ENCODE measurements around the gene HNRNPH1.

The HNRNPH1 gene

DNA sequence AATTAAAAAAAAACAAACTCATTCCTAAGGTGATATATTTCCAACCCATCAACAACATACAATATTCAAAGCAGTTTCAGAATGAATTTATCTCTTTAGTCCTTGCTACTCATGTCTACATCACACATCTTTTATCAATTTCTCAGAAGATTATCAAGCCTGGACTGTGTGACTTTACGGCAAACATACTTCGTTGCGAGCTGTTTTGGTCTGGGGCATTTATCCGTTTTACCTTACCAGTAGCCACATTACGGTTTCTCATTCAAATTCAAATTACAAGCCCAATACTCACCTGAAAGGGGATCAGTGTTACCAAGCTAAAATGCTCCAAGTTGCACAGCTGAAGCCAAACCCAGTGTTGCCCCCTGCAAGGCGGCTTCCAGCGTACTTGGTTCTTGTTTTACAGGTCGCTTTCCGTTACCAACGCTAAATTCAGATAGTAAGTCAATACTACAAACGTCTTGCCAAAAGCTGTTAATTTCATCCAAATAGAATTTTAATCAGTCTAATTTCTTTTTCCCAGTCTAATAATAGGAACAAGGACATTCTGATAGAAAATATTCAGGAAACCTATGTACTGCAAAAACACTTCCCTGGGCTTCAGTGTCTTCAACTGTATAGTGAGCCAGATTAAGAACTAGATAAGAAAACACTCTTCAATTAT lies 1.8 kb downstream of the HNRNPH1 start:
- DNase-seq: no peak

DNA sequence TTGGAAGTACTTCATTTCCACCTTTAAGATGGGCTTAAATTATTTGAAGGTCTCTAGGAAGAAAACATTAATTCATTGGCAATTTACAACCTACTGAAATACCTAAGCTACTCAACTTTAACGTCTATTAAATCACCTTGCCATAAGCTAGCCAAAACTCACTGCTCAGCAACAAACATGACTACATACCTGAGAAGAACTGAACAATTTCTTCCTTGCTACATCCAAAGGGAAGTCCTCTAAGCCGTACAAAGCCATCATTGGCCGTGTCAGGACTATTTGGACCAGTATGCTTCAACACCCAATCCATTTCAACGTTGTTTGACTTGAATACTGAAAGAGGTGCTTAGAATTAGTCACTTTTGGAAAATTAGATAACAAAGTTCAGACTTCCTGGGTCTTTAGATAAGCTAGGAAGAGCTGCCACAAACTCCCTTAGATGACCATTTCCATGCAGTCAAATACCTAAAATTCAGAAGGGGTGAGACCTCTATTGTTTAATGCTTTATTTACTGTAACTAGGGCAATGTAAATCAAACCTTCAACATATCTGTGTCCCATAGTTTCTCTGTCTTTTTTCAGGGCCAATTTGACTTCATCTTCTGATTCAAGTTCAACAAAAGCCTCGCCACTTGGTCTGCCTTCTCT lies 2.6 kb downstream of the HNRNPH1 start:
- no peak for DNase-seq

DNA sequence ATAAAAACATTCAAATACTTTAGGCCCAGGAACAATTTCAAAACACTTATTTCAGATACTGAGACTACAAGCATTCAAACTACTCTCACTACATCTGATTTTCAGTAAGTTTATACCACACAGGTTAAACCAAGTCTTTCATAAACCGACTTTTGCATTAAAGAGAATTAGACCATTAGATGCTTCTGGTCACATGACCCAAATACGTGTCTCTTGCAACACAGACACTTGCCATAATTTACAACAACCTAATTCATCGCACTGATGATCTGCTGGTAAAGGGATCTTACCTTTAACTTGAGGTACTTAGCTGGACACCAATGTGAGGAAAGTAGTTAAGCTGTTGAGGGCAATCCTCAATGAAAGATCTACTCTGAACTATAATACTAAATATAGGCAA lies 3.2 kb downstream of the HNRNPH1 start:
- DNase-seq: no peak

DNA sequence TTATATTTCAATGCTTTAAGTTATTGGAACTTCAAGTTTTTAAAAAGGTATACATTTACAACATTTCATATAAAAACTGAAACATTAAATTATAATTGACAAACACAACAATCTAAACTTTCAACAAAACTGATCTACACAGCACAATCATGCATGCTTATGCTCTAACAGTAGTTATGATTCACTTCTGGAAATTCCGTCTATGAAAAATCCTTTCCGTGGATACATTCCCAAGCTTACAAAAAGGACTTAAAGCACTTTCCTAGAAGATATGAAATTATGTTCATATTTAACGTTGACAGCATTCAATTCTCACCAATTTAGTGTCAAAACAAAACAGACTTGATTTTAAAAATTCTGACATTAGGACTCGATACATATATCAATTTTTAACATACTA lies 3.7 kb downstream of the HNRNPH1 start:
- no peak for DNase-seq

DNA sequence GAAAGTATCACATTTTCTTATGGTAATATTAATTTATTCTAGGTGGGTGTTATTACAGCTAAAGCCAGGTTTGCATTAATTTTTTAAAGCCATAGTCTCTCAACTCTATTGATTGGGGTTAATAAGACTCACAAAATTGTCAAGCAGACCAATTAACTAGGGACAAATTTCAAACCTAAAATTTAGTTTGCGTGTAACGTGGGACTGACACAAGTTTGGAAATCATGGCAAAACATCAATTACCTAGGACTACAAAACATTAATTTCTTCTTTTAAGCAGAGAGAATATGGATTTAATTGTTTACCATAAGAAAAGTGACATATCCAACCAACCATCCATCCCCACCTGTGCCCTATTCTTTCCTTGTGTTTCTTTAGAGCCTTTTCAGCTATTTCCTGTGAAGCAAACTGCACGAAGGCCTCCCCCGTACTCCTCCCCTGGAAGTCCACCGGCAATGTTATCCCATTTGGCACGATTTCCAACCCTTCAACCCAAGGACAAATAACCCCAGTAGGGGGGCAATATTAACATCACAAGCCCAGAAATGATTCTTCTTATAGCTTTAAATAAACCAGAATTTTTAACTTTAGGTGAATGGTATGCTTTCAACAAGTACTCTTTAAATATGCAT lies 4.4 kb downstream of the HNRNPH1 start:
- no peak for DNase-seq

DNA sequence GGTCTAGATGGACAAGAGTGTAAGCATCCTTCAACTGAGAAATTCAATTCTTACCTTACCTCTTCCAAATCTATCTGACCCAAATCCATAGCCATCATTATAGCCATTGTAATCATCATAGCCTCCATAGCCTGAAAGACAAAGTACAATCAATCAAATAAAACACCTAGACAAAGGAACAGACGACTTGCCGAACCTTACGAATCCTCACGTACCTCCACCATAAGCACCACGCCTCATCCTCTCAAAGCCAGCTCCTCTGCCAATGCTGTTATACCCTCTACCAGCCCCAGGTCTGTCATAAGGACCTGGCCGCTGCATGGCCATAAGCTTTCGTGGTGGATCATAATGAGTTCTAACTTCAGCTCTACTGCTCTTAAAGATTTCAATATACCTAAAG lies 5.5 kb downstream of the HNRNPH1 start:
- no peak for DNase-seq

DNA sequence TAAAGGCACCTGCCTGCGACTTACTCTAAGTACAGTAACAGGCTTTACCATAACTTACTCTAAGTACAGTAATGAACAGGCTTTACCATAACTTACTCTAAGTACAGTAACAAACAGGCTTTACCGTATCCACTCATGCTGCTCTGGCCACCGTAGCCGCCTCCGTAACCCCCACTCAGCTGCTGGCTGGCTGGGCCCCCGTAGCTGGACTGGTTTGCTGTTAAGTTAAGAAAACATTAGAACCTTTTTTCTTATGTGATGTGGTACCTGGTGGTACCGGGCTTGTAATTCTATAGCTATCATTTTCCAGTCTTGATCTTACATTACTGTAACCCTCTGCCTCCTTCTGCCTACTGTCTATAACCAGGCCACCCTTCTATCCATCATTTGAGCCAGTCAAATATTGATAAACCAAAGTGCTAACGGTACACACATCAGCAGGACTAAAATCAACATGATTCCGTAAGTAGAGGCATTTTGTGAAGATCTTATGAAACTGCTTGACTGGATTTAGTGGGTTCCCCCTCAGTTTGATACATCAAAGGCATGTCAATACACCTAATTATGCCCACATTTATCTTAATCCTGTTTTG lies 7.4 kb downstream of the HNRNPH1 start:
- DNase-seq: no peak

DNA sequence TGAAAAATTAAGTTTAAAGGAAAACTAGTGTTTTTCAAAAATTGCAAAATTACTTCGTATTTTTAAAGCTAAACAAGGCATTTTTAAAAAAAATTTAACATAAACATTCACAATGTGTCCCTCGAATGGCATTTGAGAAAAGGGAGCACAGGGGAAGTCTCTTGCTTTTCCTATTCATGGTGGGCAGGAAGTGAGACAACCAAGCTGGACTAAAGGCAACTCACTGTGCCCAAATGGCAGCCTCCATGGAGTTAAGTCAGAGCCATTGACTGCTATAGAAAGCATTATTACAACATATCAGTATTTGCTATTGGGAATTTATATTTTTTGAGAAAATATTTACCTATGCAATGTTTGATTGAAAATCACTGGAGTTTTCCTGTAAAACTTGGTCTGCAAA lies 8.3 kb downstream of the HNRNPH1 start:
- DNase-seq: no peak

DNA sequence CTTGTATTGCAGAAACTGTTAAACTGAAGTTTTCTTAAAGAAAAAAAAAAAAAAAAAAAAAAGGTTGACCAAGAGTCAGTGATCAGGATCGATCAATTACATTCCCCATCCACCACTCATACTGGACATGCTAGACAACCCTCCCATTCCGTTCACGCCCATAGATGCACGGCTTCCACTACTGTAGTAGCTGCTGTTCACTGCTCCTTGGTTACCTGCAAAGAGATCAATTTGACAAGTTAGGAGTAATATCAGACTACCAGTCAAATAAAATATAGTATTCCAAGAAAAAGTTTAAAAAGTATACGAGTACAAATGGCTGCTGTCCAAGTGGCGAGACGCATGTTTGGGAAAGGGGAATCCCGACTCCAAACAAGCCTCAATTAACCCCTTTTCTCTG lies 8.7 kb downstream of the HNRNPH1 start:
- DNase-seq: no peak

DNA sequence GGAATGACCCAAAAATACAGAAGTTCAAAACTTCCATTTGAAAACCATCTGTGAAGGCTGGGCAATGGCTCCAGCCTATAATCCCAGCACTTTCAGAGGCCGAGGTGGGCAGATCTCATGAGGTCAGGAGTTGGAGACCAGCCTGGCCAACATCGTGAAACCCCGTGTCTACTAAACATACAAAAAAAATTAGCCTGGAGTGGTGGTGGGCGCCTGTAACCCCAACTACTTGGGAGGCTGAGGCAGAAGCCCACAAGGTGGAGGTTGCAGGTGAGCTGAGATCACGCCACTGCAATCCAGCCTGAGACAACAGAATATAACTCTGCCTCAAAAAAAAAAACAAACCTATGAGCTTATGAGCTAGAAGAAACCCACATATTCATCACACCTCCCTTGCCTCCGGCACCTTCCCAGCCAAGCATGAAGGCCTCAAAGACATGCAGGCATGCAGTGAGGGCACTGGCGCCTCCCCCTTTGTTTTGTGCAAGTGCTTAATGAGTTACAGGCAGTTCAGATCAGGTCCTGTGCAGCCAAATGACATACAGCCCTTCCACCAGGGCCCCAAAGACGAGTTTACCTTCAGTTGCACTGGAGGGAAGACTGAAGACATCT lies 9.9 kb downstream of the HNRNPH1 start:
- no peak for DNase-seq

DNA sequence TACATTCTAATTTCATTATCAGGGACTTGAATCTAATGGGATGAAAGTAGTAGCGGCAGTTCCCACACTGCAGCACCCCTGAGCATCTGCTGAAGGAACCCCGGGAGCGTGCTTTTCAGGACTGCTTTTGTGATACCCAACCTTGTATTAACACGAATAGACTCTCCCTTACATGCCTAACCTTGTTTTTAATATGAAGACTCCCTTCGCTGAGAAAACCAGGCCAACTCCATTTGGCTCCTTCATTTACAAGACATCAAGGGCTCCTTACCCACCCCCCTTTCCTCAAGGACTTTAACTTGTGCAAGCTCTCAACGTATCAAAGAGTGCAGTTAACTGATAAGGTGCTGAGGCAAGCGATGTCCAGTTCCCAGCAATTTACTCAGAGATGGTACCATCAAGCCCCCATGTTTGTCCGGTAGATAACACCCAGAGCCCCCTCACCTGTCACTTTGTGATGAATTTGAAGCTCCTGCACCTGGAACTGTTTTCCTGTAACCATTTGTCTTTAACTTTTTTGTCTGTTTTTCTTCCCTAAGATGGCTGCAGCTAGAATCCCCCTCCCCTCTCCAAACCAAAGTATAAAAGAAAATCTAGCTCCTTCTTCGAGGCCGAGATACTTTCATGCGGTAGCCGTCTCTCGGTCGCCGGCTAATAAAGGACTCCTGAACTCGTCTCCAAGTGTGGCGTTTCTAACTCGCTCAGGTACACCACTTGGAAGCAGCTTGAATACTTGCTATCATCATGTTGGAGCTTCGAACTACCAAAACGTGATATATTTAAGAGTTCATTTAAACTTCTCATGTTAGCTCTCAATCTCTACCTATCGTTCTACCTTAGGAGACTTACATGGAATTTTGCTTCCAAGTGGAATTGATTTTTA lies 10.7 kb downstream of the HNRNPH1 start:
- no peak for DNase-seq

DNA sequence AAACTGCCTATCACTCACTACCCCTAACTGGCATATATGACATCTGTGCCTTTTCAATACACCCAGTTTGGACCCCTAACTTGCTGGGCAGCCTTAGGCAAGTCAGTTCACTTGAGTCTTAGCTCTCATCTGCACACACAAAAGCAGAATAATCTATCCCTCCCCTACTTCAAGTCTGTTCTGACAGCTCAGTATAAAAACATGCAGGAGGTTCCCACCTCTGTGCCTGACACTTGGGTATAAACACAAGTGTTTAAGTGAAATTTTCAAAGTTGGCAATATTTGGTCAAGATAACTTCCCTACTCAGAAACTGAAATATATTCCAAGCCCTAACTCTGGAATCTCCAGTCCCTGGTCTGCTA lies 12.6 kb downstream of the HNRNPH1 start:
- DNase-seq: no peak

DNA sequence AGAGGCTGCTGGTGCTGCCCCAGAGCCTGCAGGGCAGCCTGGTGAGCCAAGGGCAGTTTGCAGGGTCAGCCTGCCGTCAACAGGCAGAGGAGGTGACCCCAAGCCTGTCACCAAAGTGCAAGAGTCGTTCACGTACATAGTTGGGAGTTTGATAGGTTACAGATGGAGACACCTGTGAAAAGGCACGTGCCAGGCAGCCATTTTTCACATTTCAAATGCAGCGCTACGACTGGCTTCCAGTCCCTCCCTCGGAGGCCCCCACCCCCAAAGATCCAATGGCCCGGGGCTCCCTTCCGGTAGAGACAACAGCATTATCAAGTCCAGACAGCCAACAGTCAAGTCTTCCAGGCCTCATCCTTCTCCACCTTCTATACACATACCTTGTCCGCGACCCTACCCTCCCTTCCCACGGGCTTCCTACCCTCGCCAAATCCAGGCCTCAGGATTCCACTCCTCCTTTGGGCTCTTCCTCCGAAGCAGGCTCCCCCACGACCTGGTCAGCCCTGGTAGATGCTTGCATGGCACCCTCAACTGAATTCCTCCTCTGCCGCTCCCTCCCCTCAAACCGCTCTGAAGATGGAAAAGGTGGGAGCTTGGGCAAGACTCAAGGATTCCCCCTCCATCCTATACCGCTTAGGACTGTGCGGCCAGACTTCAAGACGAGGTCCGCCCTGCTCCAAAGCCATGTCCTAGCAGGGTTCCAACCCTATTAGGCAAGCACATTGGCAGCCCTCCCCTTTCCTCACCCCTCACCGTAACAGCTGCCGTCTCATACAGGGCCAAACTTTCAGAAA lies 13.2 kb downstream of the HNRNPH1 start:
- no peak for DNase-seq

DNA sequence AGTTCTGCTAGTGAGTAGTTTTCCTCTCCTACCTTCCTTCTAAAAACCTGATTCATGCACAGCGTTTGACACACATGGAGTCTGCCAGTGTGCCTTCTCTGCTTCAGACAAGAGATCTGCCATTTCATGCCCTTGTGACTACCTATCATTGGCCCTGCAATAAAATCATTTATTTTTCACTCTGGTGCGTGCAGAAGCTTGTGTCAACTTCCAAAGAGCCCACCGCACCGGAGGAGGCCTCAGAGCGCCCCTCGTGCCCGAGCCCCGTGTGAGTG lies 13.7 kb downstream of the HNRNPH1 start:
- DNase-seq: no peak

DNA sequence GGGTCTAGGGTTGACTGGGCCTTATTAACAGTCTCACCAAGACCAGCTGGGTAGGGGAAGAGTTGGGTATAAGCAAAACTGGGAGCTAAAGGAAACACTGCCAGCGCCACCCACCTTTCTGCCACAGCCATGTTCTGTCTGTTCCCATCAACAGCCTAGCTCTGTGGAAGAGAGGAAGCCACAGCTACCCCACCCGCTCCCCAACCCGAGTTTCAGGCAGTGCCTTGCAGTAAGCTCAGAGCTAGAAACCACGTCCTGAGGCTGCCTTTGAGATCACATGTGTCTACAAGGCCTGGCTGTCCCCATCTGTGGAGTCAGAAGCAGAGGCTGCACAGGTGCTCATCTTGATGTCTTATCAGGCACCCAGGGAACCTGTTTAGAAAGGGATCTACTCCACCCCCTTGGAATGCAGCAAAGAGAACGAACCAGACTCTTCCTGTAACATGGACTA lies 15.3 kb downstream of the HNRNPH1 start:
- no peak for DNase-seq

DNA sequence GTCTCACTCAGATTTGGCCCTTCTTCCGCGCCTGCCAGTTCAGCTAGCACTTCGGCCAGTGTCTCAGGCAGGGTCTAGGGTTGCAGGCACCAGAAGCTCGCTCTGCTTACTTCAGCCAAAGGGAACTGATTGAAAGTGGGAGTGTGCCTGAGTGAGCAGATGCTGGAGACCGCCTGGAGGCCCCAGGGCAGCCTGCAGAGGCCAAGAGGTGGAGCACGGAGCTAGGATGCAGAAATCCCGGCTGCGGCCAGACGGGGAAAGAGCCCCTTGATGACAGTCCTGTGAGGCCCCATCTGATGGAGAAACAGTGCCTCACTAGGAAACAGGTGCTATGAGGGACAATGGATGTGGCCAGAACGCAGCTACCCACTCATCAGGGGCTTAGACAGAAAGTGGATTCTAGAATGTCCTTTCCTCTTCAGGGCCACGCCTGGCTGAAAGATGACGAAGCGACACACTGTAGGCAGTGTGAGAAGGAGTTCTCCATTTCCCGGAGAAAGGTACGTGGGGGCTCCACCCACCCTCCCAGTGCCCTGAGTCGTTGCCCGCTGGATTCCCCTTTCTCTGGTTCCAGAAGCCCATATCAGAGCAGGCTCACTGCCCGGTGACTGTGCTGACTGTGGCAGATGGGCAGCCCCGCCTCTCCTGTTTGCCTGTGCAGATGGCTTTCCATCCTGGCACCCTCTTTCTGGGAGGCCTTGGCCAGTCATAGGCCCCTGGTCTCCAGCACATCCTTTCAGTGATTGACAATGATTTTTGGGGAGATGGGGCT lies 16.1 kb downstream of the HNRNPH1 start:
- DNase-seq: no peak

DNA sequence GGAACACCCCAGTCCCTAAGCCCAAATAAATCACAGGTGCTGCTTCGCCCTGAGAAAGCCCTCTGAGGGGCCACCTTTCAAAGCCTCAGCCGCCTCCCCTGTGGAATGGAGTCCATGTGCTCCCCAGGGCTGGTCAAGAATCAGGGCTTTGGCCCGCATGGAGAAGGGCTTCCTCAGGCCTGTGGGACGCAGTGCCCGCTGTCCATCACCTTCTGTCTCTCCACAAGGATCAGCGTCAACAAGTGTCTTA lies 16.6 kb downstream of the HNRNPH1 start:
- DNase-seq: no peak

DNA sequence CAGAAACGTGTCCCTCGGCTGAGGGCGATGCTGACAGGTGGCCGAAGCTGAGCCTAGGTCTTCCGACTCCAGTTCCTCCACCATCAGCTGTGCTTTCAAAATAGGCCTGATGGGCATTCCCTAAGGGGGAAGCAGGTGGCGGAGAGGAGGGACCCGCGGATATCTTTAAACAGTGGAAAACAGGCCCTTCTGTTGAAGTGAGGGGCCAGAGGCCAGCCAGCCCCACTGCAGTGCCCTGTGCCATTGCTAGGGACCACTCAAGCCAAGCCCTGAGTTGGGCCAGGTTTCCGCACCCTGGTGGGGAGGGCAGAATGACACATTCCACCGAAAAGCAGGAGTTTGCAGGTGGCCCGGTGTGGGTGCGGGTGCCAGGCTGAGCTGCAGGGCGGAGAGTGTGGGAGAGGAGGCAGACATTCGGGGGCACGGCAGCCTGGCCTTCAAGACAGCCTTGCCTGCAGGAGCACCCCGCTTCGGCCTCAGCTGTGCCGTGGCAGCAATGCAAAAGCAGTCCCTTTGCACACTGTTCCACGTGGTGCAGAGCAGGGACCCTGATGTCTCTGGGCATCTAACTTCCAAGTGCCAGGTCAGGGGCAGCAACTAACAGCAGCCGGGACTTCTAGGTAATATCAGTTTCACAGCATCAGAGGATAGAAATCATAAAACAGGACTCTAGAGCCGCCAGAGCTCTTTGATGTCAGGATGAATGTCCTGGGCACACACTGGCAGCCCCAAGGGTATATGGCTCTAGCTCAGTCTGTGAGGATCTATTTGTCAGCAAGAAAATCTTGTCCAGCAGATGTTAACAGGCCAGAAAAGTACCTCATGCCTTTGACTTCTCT lies 17.2 kb downstream of the HNRNPH1 start:
- DNase-seq: no peak

DNA sequence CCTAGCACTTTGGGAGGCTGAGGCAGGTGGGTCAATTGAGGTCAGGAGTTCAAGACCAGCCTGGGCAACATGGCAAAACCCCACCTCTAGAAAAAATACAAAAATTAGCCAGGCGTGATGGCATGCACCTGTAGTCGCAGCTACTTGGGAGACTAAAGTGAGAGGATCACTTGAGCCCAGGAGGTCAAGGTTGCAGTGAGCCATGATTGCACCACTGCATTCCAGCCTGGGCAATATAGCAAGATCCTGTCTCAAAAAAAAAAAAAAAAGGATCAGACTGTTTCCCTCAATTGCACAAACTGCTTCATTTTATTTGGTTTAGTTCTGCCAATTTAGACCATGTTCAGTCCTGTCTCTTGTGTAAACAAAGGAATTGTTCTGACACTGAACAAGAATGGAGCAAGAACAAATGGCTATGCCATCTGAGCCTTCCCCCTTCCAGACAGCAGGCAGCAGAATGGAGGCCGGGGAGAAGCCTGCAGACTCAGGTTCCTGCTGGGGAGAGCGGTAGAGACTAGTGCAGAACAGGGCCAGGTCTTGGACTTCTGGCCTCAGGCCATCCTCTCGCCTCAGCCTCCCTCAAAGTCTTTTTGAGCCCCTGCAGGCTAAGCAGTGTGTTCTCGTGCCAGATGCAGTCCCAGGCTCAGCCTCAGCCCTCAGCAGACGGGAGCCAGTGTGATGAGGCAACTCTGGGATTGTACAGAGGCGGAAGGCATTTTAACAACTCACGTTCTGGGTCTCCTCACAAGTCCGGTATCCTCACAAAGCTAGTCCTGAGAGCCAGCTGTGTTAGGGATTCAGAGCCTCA lies 18.2 kb downstream of the HNRNPH1 start:
- no peak for DNase-seq

DNA sequence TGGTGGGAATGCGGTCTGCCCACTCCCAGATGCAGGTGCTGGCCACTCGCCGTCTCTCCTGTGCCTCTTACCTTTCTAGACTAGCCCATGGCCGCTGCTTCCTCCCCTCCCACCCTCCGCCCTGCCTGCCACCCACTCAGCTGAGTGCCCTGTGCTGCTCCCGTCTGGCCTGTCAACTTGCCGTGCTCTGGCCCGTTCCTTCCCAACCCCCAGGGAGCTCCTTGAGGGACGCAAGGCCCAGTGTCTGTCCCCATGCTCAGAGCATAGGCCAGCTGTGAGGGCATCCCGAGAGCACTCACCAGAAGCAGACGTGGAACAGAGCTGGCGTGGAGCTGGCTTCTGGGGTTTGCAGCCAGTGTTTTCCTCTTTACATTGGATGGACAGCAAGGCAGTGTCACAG lies 20.2 kb downstream of the HNRNPH1 start:
- no peak for DNase-seq
